ENCODE measurements around the gene ZEB1. TPM values are rescaled to one million over a fixed set of nuclear protein-coding genes. Genes with fewer than 3 reads are reported as not detected.

Gene ZEB1
- total RNA-seq, 1 donor from 2014 or later, result 38.7 TPM

DNA sequence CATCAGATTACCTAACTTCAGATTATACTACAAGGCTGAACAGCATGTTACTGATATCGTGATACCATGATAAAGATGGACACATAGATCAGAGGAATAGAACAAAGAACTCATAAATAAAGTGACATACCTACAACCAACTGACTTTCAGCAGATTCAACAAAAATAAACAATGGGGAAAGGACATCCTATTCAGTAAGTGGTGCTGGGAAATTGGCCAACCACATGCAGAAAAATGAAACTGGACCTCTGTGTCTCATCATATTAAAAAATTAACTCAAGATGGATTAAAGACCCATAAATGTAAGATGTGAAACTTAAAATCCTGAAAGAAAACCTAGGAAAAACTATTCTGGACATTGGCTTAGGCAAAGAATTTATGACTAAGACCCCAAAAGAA lies 158.6 kb downstream of the ZEB1 start:
- Mint-ChIP-seq H3K36me3 (ENCODE audit: low read depth) (peaks cover 22% of the 10 kb centered on the region), H3K27ac (ENCODE audit: unreplicated experiment) (no peak overlapping the region), H3K4me3 (no peak overlapping the region), H3K9me3 (peaks cover 13% of the 10 kb centered on the region), H3K27me3 (ENCODE audit: low read depth) (no peaks in the 10 kb centered on the region), H3K4me1 (no peaks in the 10 kb centered on the region)
- no peak for DNase-seq (ENCODE audit: low read depth, low spot score)
- TF ChIP-seq CTCF (conservative IDR thresholded peaks at IDR 0.05), result no peak

DNA sequence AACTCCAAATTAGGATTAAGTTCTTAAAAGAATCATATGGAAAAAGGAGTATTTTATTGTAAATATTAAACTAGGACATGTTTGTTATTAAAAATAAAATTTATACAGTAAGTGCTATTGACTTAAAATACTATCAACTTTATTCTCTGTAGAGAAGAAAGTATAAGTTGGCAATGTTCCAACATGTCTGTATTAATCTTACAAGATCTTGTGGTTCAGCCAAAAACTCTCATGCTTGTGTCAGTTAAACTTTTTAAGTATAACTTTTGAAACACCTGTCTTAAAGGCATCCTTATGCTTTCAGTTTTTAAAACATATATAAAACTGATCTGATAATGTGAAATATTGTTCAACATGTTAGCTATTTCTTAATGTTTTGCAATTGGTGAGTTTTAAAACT lies 160.7 kb downstream of the ZEB1 start:
- no peak for DNase-seq (ENCODE audit: low read depth, low spot score)
- Mint-ChIP-seq H3K4me1 (no peaks in the 10 kb centered on the region), H3K4me3 (no peak overlapping the region), H3K27me3 (ENCODE audit: low read depth) (no peaks in the 10 kb centered on the region), H3K27ac (ENCODE audit: unreplicated experiment) (no peak overlapping the region), H3K9me3 (peaks cover 13% of the 10 kb centered on the region), H3K36me3 (ENCODE audit: low read depth) (peaks cover 22% of the 10 kb centered on the region)
- no peak for TF ChIP-seq CTCF (conservative IDR thresholded peaks at IDR 0.05)

DNA sequence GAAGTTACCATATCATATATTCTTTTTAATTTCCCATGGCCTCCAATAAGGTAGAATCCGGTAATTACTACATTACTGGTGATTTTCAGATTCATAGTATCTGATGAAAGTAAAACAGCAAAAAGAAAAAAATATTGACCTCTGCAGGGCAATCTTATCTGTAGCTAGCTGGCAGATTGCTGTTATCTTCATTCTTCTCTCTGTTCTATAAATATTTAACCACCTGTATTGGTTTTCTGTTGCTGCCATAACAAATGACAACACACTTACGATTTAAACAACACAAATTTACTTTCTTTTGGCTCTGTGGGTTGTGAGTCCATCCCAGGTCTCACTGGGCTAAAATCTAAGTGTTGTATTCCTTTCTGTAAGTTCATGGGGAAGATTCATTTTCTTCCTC lies 164.5 kb downstream of the ZEB1 start:
- Mint-ChIP-seq H3K27ac (ENCODE audit: unreplicated experiment) (no peak overlapping the region), H3K9me3 (peaks cover 6% of the 10 kb centered on the region), H3K4me1 (no peaks in the 10 kb centered on the region), H3K27me3 (ENCODE audit: low read depth) (no peaks in the 10 kb centered on the region), H3K36me3 (ENCODE audit: low read depth) (peaks cover 9% of the 10 kb centered on the region), H3K4me3 (no peak overlapping the region)
- no peak for DNase-seq (ENCODE audit: low read depth, low spot score)
- TF ChIP-seq CTCF (conservative IDR thresholded peaks at IDR 0.05), result no peak

- Mint-ChIP-seq H3K4me1 (no peaks in the 10 kb centered on the region), H3K36me3 (ENCODE audit: low read depth) (peaks cover 11% of the 10 kb centered on the region), H3K27me3 (ENCODE audit: low read depth) (no peaks in the 10 kb centered on the region), H3K27ac (ENCODE audit: unreplicated experiment) (no peak overlapping the region), H3K9me3 (peaks cover 6% of the 10 kb centered on the region), H3K4me3 (no peak overlapping the region)
- TF ChIP-seq CTCF (conservative IDR thresholded peaks at IDR 0.05), result no peak
- no peak for DNase-seq (ENCODE audit: low read depth, low spot score)
These were observed 165.6 kb downstream of the ZEB1 start for GRCh38 chr10:31484431-31485135.

DNA sequence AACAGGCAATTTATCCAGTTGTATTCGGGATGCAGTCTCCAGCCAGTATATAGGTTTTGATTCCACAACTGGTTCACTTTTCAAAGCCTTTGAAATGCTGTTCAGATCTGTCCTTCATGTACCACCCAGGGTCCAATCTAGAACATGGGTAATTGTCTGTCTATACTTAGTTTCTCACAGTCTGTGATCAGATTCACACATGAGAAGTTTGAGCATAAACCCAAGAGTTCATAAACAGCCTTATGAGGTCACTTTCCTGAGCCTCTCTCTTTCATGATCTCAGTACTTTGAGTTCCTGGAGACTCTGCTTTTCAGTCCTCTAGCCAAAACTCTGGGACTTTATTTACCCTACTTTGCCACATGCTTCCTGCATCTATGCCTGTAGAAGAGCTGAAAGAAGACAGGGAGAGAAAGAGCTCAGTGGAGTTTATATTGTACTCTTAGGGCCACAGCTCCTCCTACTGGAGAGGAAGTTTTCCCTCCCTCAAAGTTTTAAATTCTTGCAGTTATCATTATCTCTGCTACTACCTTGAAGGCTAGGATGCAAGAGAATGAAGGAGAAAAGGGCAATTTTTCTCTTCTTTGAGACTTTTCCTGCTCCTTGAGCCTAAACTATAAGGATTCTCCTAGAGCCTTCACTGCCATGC lies 172.0 kb downstream of the ZEB1 start:
- no peak overlapping the region for H3K27ac Mint-ChIP-seq (ENCODE audit: unreplicated experiment)
- no peak overlapping the region for H3K4me3 Mint-ChIP-seq
- H3K36me3 Mint-ChIP-seq (ENCODE audit: low read depth), result peaks cover 12% of the 10 kb centered on the region
- DNase-seq (ENCODE audit: low read depth, low spot score), result no peak
- H3K4me1 Mint-ChIP-seq, result peaks cover 8% of the 10 kb centered on the region
- peak; percentile 75 for TF ChIP-seq CTCF (conservative IDR thresholded peaks at IDR 0.05)
- H3K27me3 Mint-ChIP-seq (ENCODE audit: low read depth), result no peaks in the 10 kb centered on the region
- H3K9me3 Mint-ChIP-seq, result peaks cover 2% of the 10 kb centered on the region

All from neural crest cell (in vitro differentiated cells).